SK-N-SH (cell line): ENCODE data around the gene P2RY12.

ENCODE experiments used
- CTCF ChIP-seq: fragments of 200-600 bp; sonication (generic); IDR thresholded peaks from 2 replicates; pipeline ENCODE4 v1.6.1; 2017; ENCODE audit warnings: antibody characterized with exemption, mild to moderate bottlenecking, moderate library complexity
- EP300 ChIP-seq, 2 experiments: IDR thresholded peaks; 2 replicates each; pipeline versions ENCODE4 v1.4.0 to v1.6.1; 2012; ENCODE audit warnings: borderline replicate concordance in 1 of 2, low read depth in 1 of 2, low read length in 1 of 2
- JUND ChIP-seq: IDR thresholded peaks from 2 replicates; pipeline ENCODE4 v1.4.0; 2012
- MAX ChIP-seq: IDR thresholded peaks from 2 replicates; pipeline ENCODE4 v1.4.0; 2012; ENCODE audit warnings: low read depth
- MXI1 ChIP-seq: IDR thresholded peaks from 2 replicates; pipeline ENCODE4 v1.6.1; 2012; ENCODE audit warnings: mild to moderate bottlenecking, low read depth, low read length, improper control_type of control experiment
- POLR2AphosphoS5 ChIP-seq: IDR thresholded peaks from 2 replicates; pipeline ENCODE4 v1.6.1; 2012; ENCODE audit warnings: low read depth, low read length
- SIN3A ChIP-seq: IDR thresholded peaks from 2 replicates; pipeline ENCODE4 v1.6.1; 2012; ENCODE audit warnings: low read depth, mild to moderate bottlenecking, low read length, moderate library complexity, borderline replicate concordance
- TAF1 ChIP-seq: IDR thresholded peaks from 2 replicates; pipeline ENCODE4 v1.6.1; 2012; ENCODE audit warnings: low read depth, mild to moderate bottlenecking, low read length, moderate library complexity, borderline replicate concordance
- USF1 ChIP-seq: IDR thresholded peaks from 2 replicates; pipeline ENCODE4 v1.4.0; 2012; ENCODE audit warnings: low read depth, borderline replicate concordance
- YY1 ChIP-seq: IDR thresholded peaks from 2 replicates; pipeline ENCODE4 v1.4.0; 2012; ENCODE audit warnings: low read depth, mild to moderate bottlenecking

GRCh38 chr3:151421938-151422337 is 37.4 kb upstream of the P2RY12 start:
- no peak for TF ChIP-seq JUND
- TF ChIP-seq MXI1: no peak
- TF ChIP-seq YY1: no peak
- TF ChIP-seq USF1: no peak
- no peak for TF ChIP-seq MAX
- no peak for TF ChIP-seq CTCF
- no peak for TF ChIP-seq POLR2AphosphoS5
- TF ChIP-seq EP300 (IDR thresholded peaks at IDR 0.05; ENCODE audit: borderline replicate concordance in 1 of 2, low read depth in 1 of 2, low read length in 1 of 2): no peak
- TF ChIP-seq TAF1: no peak
- no peak for TF ChIP-seq SIN3A
